Erythroblast (primary cell): Measurements from ENCODE around the gene TPSB2.
"Not testable (repeated sequence)": the region's sequence is repeated elsewhere in the genome, so short reads cannot be mapped to it uniquely, and the experiment has no call there.

Experiments
- GATA1 ChIP-seq: IDR thresholded peaks from 2 replicates; pipeline ENCODE4 v1.6.1; 2011; ENCODE audit warnings: low read depth, mild to moderate bottlenecking, control low read depth, low read length, moderate library complexity
- POLR2A ChIP-seq: IDR thresholded peaks from 2 replicates; pipeline ENCODE4 v1.6.1; 2011; ENCODE audit warnings: mild to moderate bottlenecking, low read length

DNA sequence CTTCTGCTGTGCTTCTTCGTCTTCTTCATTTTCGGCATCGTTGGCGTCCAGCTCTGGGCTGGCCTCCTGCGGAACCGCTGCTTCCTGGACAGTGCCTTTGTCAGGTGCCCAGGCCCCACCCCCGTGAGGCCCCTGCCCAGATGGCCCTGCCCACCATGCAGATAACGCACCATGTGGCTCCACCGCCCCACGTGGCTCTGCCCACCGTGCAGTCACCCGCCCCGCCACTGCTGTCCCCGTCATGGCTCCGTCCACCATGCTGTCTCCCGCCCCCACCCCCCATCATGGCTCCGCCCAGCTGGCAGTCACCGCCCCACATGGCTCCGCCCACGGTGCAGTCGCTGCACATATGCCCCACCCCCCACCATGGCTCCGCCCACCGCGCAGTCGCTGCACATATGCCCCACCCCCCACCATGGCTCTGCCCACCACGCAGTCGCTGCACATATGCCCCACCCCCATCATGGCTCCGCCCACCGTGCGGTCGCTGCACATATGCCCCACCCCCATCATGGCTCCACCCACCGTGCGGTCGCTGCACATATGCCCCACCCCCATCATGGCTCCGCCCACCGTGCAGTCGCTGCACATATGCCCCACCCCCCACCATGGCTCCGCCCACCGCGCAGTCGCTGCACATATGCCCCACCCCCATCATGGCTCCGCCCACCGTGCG, 31.2 kb downstream of the TPSB2 start:
- TF ChIP-seq POLR2A, GATA1: not testable (repeated sequence)
